ENCODE data around the gene GRIA2.
"Not testable (repeated sequence)": the region's sequence is repeated elsewhere in the genome, so short reads cannot be mapped to it uniquely, and the experiment has no call there.

Gene GRIA2

DNA sequence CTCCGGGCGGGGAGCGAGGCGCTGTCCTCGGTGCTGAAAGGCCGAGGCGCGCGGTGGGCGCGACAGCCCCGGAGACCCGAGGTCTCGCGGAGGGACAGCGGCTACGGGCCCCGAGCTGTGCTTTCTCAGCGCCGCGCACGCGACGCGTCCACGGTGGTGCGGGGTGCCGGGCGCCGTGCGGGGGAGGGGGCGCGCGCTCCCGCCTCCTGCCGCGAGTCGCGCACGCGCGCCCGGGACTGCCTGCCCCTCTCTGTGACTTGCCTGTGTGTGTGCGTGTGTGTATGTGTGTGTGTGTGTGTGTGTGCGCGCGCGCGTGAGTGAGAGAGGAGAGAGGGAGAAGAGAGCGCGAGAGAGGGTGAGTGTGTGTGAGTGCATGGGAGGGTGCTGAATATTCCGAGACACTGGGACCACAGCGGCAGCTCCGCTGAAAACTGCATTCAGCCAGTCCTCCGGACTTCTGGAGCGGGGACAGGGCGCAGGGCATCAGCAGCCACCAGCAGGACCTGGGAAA, at the start of gene GRIA2:
GRIA2 (plus strand) TSS at position 358 of the 511 bp plus-strand sequence. CDS start 315 bp downstream, outside the sequence.
- no peak for DNase-seq (ENCODE audit: low read depth)

DNA sequence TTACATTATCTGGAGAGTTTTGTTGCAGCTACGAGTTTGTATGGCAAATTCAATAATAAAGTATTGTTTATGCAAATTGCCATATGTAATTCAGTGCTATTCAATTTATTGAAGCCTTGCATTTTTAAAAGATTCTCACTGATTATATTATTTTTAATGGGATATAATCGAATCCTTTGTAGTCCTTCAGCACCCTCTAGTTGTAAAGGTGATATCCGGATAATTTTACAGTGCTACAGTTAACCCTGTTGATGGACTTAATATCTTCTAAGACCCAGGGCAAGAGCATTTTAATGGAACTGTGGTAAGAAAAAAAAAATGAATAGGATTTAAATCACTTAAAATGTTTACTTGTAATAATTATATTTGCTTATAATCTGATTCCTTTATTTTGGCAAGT, 48.5 kb upstream of the GRIA2 start:
- DNase-seq (ENCODE audit: low read depth): no peak

DNA sequence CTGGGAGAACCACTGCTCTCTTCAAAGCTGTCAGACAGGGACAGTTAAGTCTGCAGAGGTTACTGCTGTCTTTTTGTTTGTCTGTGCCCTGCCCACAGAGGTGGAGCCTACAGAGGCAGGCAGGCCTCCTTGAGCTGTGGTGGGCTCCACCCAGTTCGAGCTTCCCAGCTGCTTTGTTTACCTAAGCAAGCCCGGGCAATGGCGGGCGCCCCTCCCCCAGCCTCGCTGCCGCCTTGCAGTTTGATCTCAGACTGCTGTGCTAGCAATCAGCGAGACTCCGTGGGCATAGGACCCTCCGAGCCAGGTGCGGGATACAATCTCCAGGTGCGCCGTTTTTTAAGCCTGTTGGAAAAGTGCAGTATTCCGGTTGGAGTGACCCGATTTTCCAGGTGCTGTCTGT, 40.3 kb upstream of the GRIA2 start:
- not testable (repeated sequence) for DNase-seq (ENCODE audit: low read depth)

DNA sequence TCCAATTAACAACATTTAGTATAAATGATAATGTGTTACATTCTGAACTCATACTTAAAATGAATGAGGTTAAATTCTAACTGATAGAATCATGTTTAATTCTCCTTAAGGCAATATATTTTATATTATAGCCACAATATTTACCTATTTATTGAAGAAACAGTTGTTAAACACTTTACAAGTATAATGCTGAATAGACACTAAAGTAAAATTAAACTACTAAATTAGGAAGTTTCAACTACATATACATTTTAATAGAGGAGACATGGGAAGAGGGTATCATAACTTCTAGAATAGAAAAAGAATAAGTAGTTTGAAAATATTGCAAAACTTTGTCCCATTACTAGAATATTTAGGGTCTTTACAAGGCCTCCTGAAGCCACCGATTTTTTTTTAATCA, 36.2 kb upstream of the GRIA2 start:
- DNase-seq (ENCODE audit: low read depth): no peak

DNA sequence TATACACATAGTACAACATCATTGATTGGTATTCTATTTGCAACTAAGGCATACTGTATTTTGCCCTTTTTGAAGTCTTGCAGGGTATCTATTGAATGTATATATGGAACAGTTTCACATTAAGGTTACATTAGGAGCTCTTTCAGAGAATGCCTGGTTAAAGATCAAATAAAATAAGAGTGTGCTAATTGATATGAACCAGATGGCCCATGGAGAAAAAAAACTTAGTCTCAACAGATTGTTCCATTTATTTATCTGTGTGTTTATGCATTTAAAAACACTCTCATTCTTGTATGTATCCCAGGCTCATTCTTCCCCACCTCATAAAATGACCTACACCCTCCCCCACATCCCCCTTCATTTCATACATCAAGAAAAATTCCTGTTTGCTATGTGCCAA, 35.2 kb upstream of the GRIA2 start:
- no peak for DNase-seq (ENCODE audit: low read depth)

DNA sequence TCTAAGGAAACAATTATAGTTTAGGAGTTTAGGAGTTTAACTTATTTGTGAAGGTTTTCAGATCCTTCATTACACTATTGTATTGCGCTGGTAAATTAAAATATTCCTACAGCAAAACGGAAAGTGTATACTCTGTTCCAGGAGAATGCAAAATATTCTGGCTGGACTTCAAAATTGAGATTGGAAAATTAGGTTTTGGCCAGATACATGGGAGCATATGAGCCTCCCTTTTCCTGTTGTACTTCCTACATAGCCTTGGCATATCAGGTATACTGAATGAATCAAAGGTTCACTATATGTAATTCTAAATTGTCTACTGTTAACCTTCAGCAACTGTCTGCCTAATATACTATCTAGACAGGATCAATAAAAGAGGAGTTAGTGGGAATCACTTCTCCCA, 25.2 kb upstream of the GRIA2 start:
- no peak for DNase-seq (ENCODE audit: low read depth)

DNA sequence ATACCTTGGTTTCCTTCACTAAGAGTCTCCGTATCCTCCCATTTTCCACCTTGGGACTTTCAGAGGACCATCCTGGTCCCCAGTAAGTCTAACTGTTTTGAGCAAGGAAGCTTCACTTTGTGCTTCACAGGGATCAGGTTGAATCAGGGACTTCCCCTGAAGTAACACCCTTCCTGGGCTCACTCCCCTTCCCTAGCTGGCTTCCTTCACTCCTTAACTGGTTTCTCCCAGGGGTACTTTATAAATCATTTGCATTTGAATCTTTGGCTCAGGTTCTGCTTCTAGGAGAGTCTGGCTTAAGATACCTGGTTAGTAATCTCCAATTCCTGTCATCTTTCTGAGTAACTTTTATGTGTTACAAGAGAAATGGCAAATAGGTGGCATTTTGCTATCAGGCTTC, 24.5 kb upstream of the GRIA2 start:
- no peak for DNase-seq (ENCODE audit: low read depth)

DNA sequence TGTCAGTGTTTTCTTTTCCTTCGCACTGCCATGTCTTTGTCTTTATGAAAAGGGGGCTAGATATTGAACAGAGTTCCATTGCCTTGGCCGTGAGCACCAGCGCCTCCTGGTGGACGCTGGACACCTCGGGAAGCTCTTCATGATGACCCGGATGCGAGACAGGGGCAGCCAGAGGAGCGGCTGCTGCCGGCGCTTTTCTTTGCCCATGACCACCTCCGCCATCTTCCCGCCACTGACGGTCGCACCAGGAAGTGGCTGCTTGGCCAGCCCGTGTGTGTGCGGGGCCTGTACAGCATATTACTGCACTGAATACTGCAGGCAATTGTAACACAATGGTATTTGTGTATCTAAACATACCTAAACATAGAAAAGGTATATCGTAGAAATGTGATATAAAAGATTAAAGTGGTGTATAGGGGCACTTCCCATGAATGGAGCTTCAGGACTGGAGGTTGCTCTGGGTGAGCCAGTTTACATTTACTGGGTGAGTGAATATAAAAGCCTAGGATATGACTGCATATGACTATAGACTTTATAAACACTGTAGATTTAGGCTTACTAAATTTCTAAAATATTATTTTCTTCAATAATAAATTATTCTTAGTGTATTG, 15.8 kb upstream of the GRIA2 start:
- DNase-seq (ENCODE audit: low read depth): no peak

DNA sequence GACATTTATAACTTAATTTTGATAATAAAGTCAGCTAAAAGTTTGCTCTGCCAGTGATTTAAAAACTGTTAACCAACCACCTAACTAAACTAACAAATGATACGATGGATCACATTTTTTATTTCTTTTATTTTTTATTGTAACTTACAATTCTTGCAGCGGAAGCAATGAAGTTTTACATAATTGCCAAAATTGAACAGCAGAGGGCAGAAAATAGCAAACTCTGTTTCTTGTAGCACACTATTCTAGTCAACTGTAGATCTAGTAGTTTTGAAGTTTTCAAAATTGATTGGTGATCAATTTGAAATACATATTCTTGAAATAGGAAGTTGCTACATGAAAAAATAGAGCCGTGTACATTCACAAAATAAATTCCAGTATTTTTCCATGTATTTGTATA, 2.8 kb upstream of the GRIA2 start:
- no peak for DNase-seq (ENCODE audit: low read depth)

DNA sequence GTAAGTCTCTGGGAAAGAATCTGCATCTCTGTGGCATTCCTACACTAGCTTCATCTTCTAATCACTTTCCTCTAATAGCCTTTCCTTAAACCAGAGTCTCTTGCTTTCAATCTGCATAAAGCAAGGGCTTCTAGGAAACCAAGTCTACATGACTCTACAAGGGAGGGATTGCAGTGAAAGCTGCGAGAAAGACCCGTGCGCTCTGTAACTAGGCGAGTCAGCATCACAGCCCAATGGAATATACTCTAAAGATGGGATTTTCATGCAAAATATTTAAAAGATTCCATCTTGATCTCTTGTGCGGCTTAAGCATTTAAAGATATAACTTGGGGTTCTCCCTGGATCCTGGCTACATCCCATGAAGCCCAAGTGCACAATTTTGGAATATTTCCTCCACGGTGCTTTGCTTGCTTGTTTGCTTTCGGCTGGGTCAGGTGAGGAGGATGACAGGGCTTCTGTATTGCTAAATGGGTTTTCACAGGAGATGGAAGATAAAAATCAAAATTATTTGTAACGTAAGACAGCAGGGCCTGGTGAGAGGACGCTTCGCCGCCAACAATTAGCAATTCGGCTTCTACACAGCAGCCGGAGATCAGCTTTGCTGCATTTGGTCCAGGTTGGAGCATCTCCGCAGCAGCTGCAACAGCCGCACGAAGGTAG, 687 bp upstream of the GRIA2 start:
- DNase-seq (ENCODE audit: low read depth): no peak

DNA sequence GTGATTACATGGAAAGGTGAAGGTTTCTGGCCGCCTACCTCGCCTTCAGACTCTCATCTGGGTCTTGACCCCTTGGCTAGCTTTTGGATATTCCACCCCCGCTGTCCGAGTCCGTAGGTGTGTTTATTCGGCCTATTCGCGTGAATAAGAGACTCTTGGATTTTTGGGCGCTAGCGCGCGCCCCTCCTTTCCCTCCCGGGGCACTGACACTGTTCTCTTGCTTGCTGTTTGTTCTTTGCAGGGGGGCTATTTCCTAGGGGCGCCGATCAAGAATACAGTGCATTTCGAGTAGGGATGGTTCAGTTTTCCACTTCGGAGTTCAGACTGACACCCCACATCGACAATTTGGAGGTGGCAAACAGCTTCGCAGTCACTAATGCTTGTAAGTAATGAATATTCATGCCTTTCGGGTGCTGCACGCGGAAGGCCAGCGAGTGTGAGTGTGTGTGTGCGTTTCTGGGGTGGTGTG, 932 bp downstream of the GRIA2 start:
- no peak for DNase-seq (ENCODE audit: low read depth)

DNA sequence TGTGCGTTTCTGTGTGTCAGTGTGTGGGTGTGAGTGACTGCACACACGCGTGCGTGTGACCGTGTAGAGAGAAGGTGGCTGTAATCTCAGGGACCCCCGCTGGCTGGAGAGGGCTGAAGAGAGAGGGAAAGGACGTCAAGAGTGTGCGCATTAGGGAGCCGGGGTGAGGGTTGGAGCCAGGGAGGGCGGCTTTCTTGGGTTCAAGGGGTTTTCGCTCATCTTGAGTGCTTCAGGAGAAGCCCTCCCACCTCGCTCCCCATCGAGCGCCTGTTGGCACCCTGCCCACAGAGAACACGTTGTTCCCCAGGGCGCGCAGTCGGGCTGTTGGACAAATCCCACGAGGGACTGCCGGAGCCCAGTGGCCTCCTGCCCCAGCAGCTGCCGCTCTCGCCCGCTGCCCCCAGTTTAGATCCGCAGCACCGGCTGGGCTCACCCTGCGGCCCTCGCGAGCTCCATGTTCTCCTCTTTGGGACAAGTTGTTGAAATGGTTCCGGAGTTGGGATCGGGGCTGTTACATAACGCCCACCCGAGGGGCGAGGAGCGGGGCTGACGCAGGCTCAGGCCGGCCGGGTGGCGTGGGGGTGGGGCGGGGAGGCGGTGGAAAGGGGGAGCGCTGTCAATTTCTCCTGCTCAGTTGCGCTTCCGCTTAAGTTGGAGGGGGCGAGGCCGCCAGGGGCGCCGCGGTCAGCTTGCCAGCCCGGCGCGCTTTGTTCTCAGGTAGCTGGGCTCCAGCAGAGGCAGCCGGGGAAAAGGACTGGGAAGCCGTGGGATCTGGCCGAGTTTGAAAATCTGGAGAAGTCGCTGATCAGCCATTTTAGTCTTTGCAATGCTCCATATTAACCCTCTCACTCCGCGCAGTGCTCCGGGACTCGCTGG, 1.6 kb downstream of the GRIA2 start:
- no peak for DNase-seq (ENCODE audit: low read depth)

DNA sequence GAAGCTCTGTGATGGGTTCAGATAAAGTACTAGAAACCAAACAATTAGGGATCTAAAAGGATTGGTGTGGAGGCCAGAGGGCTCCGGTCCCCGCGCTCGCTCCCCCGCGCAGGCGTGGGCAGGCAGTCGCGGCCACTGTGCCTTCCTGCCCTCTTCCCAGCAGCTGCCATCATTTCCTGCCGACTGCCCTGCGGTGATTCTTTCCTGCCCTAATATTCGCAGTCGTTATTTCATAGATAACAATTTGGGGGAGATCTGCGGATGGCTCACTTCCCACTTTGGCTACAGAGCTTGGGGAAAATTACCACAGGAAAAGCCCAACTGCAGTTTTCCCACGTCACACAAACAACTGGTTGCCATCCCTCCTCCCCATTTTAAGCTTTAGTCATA, 2.2 kb downstream of the GRIA2 start:
- no peak for DNase-seq (ENCODE audit: low read depth)

DNA sequence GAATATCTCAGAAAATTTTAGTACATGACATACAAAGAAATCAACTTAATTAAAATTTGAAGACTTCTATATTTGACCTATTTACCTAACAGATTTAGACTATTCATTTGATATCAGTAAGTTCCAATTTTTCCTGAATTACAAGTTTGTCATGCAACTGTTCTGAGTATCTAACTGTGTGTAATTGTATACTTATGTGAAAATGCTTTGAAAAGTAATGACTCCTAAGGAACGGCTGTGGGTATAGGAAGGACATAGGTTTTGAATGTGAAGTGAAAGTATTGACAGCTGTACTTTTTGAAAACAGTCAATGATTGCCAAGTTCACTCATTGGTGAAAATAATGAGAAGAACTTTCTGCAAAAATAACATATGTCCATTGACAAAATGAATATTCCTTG, 2.9 kb downstream of the GRIA2 start:
- DNase-seq (ENCODE audit: low read depth): no peak

DNA sequence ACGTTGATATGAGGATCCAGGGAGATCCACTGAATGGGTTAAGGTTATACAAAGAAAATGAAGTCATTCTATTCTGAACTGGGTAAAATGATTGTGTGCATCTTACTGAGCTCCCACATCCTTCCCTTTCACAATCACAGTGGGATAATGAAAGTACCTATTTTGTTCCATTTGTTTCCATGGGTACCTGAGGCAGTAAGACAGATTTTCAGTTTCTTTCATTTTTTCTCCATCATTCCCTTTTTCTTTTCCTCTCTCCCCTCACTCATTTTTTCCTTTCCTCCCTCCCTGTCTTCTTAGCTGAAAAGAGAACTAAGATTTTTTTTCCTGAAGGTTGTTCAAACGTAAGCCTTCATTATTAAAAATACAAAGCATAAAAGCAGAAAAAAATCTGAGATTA, 4.6 kb downstream of the GRIA2 start:
- DNase-seq (ENCODE audit: low read depth): no peak

DNA sequence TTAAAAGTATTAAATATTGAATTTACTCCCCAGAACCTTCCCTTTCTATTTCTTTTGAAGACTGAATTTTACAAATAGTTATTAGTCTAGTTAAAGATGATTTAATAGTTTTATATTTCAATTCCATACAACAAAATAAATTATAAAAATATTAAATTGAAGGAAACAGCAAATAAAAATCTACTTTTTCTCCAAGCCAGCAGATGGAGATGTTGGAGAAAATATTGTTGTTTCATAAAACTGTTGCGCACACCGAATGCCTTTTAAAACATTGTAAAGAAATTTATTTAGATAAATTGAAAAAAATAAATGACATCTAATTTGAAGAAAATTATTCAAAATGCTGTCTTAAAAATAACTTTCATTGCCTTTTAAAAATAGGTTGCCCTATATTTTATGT, 5.5 kb downstream of the GRIA2 start:
- no peak for DNase-seq (ENCODE audit: low read depth)

DNA sequence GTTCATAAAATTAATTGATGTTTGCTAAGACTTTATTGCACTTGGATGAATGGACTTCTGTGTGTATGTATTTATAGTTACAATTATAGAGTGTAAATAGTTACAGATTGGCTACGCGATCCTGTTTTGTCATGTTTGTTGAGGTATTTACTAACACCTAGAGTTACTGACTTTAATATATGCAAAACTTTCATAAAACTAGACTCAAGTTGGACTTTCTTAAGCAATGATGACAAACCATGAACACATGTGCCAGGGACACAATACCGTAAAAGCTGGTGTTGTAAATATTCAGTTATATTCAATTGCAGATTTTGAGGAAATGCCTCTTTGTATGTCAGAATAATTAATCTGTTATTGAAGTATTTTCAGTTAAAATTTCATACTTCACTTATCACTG, 6.1 kb downstream of the GRIA2 start:
- no peak for DNase-seq (ENCODE audit: low read depth)

DNA sequence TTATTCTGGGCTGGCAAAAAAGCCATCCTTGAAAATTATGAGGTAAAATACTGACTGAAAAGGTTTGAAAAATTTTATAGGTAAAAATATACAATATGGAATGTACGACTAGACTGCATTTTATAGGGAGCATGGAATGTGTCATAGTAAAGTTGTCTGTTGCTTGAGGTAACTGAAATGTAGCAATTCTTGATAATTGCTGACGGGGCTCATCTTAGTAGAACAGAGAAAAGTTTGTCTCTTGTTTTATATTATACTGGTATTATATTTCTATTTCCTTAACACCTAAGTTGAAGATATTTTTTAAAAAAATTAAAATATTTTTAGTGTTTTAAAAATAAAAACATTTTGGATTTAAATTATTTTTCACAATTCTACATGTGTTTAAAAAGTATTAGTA, 11.0 kb downstream of the GRIA2 start:
- DNase-seq (ENCODE audit: low read depth): no peak

DNA sequence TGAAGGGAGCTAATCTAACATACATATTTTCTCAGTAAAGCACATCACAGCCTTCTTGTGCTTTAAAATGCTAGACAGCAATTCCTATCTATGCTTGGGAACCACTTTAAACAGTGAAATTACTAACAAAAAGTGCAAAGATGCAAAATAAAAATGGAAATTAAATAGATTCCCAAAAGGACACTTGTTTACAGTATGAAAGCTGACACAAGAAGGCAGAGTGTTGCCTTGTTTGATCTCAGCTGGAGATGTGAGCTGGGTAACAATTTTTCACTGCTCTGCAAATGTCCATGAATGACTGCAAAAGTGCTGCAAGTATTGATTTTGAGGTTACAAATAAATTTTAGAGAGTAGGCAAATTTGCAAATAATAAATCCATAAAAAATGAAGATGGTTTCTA, 22.3 kb downstream of the GRIA2 start:
- DNase-seq (ENCODE audit: low read depth): no peak

DNA sequence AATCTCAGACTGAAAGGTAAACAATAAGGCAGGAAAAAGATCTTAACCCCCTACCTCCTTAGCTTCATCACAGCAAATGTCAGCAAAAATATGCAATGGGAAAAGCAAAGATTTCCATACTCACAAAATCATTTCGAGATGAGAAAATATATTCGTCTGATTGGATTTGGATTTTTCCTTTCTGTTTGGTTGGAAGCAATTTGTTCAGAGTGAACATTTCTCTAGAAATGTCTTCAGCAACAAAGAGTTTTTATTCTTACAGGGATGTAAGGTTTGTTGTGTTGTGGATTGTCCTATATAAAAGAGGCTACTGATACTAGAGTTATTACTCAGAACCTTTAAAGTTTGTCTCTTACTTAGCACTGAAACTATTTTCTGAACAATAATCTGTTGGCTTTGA, 23.8 kb downstream of the GRIA2 start:
- DNase-seq (ENCODE audit: low read depth): no peak

DNA sequence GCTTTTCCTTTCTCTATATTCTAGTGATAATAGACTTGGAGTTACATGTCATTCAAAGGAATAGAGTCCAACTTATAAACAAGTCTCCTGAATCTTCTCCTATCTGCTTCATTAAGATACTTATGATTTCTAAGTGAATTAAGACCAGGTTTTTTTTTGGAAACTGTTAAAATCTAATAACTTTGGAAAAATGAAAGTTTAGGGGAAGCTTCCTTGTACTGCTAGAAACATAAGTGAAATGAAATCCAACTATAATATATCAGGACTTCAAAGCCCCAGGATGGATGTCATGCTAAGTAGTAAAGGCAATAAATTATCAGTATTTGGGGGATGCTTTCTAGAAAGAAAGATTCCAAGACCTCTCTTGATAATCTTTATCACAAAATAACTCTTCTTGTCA, 24.8 kb downstream of the GRIA2 start:
- no peak for DNase-seq (ENCODE audit: low read depth)

DNA sequence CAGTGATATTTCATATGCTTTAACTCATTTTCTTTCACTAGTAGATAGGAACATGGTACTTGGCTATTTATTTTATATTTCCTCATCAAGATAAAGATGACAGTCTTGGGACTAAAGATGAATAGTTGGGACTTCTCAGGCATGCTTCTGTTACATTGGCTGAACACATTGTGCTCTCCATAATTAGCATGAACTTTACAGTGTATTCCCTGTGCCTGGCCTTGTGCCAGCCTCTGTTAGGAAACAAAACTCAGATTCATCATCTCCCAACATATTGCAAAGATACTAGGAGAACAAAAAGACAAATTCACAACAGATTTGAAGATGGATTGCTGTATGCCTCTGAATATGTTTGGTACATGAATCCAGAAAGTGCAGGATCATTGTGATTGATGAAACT, 26.4 kb downstream of the GRIA2 start:
- DNase-seq (ENCODE audit: low read depth): no peak

DNA sequence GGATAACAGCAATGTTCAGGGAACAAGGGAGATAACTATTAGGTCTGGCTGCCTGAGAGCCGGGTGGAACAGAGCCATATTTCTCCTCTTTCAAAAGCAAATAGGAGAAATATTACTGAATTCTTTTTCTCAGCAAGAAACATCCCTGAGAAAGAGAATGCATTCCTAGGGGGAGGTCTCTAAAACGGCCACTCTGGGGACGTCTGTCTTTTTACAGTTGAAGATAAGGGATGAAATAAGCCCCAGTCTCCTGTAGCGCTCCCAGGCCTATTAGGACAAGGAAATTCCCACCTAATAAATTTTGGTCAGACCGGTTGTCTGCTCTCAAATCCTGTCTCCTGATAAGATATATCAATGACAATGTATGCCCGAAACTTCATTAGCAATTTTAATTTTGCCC, 37.6 kb downstream of the GRIA2 start:
- not testable (repeated sequence) for DNase-seq (ENCODE audit: low read depth)

Data from stimulated activated CD8-positive, alpha-beta memory T cell treated with anti-CD3 and anti-CD28 coated beads, Interleukin-12 subunit alpha, Interleukin-12 subunit beta, amount 100 ng/mL, for 4 hours (primary cell).